CD8-positive, alpha-beta memory T cell (primary cell): ENCODE measurements around the gene FAM110A. TPM values are rescaled to one million over a fixed set of nuclear protein-coding genes. Genes with fewer than 3 reads are reported as not detected.
"Not testable (repeated sequence)": the region's sequence is repeated elsewhere in the genome, so short reads cannot be mapped to it uniquely, and the experiment has no call there.

Source experiments
- CTCF ChIA-PET: fragments of 350-600 bp; sonication (Branson Sonifier 250); formaldehyde crosslinking; loops from one replicate; lab custom pipeline; 2021; ENCODE audit warnings: antibody characterized with exemption; lab: Charles Lee
- POLR2A ChIA-PET: fragments of 350-600 bp; sonication (Branson Sonifier 250); formaldehyde crosslinking; loops from one replicate; lab custom pipeline; 2021; ENCODE audit warnings: antibody characterized with exemption; lab: Charles Lee
- DNase-seq, 5 donors: peaks; one replicate each; pipeline versions ENCODE4 v3.0.0 to v3.0.0-alpha.2; 2020 to 2022; ENCODE audit warnings: mixed read lengths in 1 of 5
- H3K27ac ChIP-seq: one replicate; pipeline ENCODE4 v1.7.0; 2013; ENCODE audit warnings: low read depth, mild to moderate bottlenecking, low read length, moderate library complexity
- H3K27me3 ChIP-seq: 2 replicates; pipeline ENCODE4 v1.7.0; 2013; ENCODE audit warnings: low read length, mild to moderate bottlenecking; ENCODE audit not compliant: insufficient read depth, poor library complexity, severe bottlenecking
- H3K36me3 ChIP-seq: 2 replicates; pipeline ENCODE4 v1.7.0; 2013; ENCODE audit warnings: mild to moderate bottlenecking, low read length, moderate library complexity; ENCODE audit not compliant: insufficient read depth
- H3K4me1 ChIP-seq: 2 replicates; pipeline ENCODE4 v1.7.0; 2013; ENCODE audit warnings: mild to moderate bottlenecking, low read length, moderate library complexity; ENCODE audit not compliant: insufficient read depth
- H3K4me3 ChIP-seq: 2 replicates; pipeline ENCODE4 v1.7.0; 2013; ENCODE audit warnings: mild to moderate bottlenecking, low read length
- H3K9me3 ChIP-seq: 2 replicates; pipeline ENCODE4 v1.7.0; 2013; ENCODE audit warnings: mild to moderate bottlenecking, low read length
- H3K27ac Mint-ChIP-seq, 8 donors: one replicate each; pipeline ENCODE4 v1.8.0; 2020 to 2021; ENCODE audit warnings: mixed read lengths in 8 of 8, mild to moderate bottlenecking in 6 of 8, inconsistent platforms in 3 of 8, moderate library complexity in 3 of 8
- H3K27me3 Mint-ChIP-seq, 2 donors: one replicate each; pipeline ENCODE4 v1.8.0; 2020 to 2021; ENCODE audit warnings: mixed read lengths in 2 of 2, mild to moderate bottlenecking in 1 of 2, moderate library complexity in 1 of 2
- H3K36me3 Mint-ChIP-seq, 3 donors: one replicate each; pipeline ENCODE4 v1.8.0; 2020 to 2021; ENCODE audit warnings: mixed read lengths in 3 of 3, inconsistent platforms in 1 of 3, mild to moderate bottlenecking in 1 of 3
- H3K4me1 Mint-ChIP-seq, 3 donors: one replicate each; pipeline ENCODE4 v1.8.0; 2020 to 2021; ENCODE audit warnings: mixed read lengths in 3 of 3, inconsistent platforms in 1 of 3, mild to moderate bottlenecking in 1 of 3
- H3K4me3 Mint-ChIP-seq, 7 donors: one replicate each; pipeline ENCODE4 v1.8.0; 2020 to 2021; ENCODE audit warnings: mixed read lengths in 7 of 7, mild to moderate bottlenecking in 6 of 7, moderate library complexity in 4 of 7, inconsistent platforms in 2 of 7
- H3K9me3 Mint-ChIP-seq, 5 donors: one replicate each; pipeline ENCODE4 v1.8.0; 2020 to 2022; ENCODE audit warnings: mixed read lengths in 5 of 5, mild to moderate bottlenecking in 3 of 5, moderate library complexity in 2 of 5, inconsistent platforms in 1 of 5
- polyA plus RNA-seq: library from polyadenylated mRNA; unstranded; fragments of 300-500 nt; fragmentation: Illumina TruSeq; gene quantifications from one replicate; pipeline ENCODE4 v1.2.3, GENCODE V29; 2021
- total RNA-seq, 2 experiments: library from RNA; stranded (reverse); gene quantifications; one replicate each; pipeline ENCODE4 v1.2.3, GENCODE V29; 2021

Gene FAM110A
- total RNA-seq (10 to 100 TPM; 13.3 to 15.0 TPM), polyA plus RNA-seq (14.9 TPM)

DNA sequence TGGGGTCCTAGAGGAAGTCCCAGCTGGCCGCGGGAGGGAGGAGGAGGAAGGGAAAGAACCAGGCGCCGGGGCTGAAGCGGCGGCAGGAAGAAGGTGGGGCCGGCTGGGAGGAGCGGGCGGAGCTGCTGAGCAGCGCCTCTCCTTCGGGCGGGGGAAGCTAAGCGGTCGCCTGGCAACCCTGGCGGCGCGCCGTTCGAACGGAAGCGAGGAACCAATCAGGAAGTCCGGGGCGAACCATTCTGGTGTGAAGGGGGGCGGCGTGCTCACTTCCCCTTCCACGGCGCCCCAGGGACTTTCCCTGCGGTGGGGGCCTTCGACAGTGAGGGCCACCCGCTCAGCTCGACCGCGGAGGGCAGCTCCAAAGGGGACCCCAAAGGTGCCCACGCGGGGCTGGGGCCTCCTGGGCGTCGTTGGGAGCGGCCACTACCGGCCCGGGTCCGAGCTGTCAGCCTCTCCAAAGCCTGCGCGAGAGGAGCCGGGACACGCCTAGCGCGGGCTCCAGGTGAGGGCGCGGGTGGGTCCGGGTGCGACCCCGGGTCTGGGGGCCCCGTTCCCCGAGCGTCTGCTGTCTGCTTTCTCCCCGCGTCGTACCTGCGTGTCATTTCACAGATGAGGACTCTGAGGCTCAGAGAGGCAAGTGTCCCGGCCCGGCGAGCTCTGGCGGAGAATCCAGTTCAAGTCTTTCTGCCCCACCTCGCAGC lies at the start of gene FAM110A:
Gene FAM110A (plus strand): TSS at position 266 of the 701 bp plus-strand sequence. CDS start 11,090 bp downstream, outside the sequence.
- ChIA-PET CTCF (interaction anchor here (0.7 to 3.6 kb wide), 9 partner anchors 8 to 142 kb away, joined by 3 to 45 read pairs (median 6); no protein-coding TSS in a partner anchor), POLR2A (interaction anchor here (0.8 to 2.7 kb wide), 2 partner anchors 7 to 11 kb away, joined by 3 to 48 read pairs; no protein-coding TSS in a partner anchor)
- peak within 1 kb of the TSS; percentile 94 for H3K27ac ChIP-seq
- Mint-ChIP-seq H3K4me3 (peak within 1 kb of the TSS; percentile 84 to 93 (median 89)), H3K27ac (peak within 1 kb of the TSS; percentile 54 to 98 (median 94)), H3K4me1 (peaks cover 41 to 53% (median 50%) of the 10 kb centered on the region in 3 donors), H3K27me3 (no peaks in the 10 kb centered on the region), H3K36me3 (peaks cover 0 to 7% (median 0%) of the 10 kb centered on the region in 3 donors), H3K9me3 (no peaks in the 10 kb centered on the region)
- H3K27me3 ChIP-seq: no peaks in the 10 kb centered on the region
- H3K36me3 ChIP-seq: no peaks in the 10 kb centered on the region
- peak within 1 kb of the TSS; percentile 95 for H3K4me3 ChIP-seq
- H3K4me1 ChIP-seq: peaks cover 37% of the 10 kb centered on the region
- no peaks in the 10 kb centered on the region for H3K9me3 ChIP-seq
- peak; percentile 93 to 97 (median 95) for DNase-seq

DNA sequence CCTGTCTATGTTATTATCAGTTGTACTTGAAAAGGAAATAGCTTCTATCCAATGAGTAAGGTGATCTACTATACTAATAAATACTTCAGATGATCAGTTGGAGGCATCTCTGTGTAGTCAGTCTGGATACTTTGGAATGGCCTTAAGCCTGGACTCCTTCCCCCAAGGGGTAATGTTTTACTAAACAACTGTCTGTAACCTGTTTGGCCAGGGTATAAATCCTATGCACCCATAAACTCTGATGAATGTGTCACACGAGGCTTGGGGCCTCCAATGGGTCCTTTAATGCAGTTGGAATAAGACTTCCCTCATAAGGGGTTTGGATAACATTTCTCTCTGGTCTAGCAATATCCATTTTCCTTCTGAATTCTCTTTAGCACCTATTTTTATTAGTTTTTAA lies 45.7 kb upstream of the FAM110A start:
- CTCF ChIA-PET: no interaction called here
- DNase-seq: no peak
- Mint-ChIP-seq H3K27ac (no peak overlapping the region), H3K9me3 (peaks cover 16 to 40% (median 19%) of the 10 kb centered on the region in 5 donors), H3K4me1 (no peaks in the 10 kb centered on the region), H3K4me3 (no peak overlapping the region), H3K27me3 (peaks cover 27 to 63% of the 10 kb centered on the region in 2 donors), H3K36me3 (peaks cover 0 to 8% (median 0%) of the 10 kb centered on the region in 3 donors)
- Histone ChIP-seq H3K4me1 (no peaks in the 10 kb centered on the region), H3K36me3 (no peaks in the 10 kb centered on the region), H3K27me3 (no peaks in the 10 kb centered on the region), H3K27ac (no peak overlapping the region), H3K4me3 (no peak overlapping the region), H3K9me3 (no peaks in the 10 kb centered on the region)
- POLR2A ChIA-PET: no interaction called here

DNA sequence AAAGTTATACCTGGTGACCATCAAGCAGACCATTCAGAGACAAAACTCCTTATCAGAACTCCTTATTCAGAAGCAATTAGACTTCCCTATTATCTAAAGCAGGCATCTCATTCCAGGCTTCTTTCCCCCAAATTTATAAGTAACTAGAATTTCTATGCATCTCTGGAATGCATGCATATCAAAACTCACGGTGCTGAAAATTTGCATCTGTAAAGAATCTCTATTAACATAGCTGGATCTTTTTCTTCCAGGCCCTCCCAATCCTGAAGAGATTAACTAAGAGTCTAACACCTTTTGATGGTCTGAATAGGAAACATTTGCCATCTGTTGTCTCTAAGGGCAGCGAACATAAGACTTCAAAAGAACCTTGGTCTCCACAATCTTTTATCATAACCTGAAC lies 42.5 kb upstream of the FAM110A start:
- no peaks in the 10 kb centered on the region for H3K4me1 ChIP-seq
- peaks cover 29 to 74% of the 10 kb centered on the region in 2 donors for H3K27me3 Mint-ChIP-seq
- H3K27me3 ChIP-seq: no peaks in the 10 kb centered on the region
- H3K4me1 Mint-ChIP-seq: no peaks in the 10 kb centered on the region
- ChIA-PET CTCF (no interaction called here), POLR2A (no interaction called here)
- no peak for DNase-seq
- H3K27ac ChIP-seq: no peak overlapping the region
- H3K9me3 Mint-ChIP-seq: peaks cover 0 to 25% (median 8%) of the 10 kb centered on the region in 5 donors
- no peaks in the 10 kb centered on the region for H3K36me3 ChIP-seq
- no peak overlapping the region for H3K4me3 ChIP-seq
- peaks cover 0 to 8% (median 0%) of the 10 kb centered on the region in 3 donors for H3K36me3 Mint-ChIP-seq
- H3K9me3 ChIP-seq: no peaks in the 10 kb centered on the region
- no peak overlapping the region for H3K27ac Mint-ChIP-seq
- no peak overlapping the region for H3K4me3 Mint-ChIP-seq

- no peaks in the 10 kb centered on the region for H3K27me3 ChIP-seq
- no peaks in the 10 kb centered on the region for H3K36me3 ChIP-seq
- H3K9me3 ChIP-seq: no peaks in the 10 kb centered on the region
- no peak for DNase-seq
- H3K27ac ChIP-seq: no peak overlapping the region
- Mint-ChIP-seq H3K36me3 (peaks cover 0 to 8% (median 0%) of the 10 kb centered on the region in 3 donors), H3K4me1 (no peaks in the 10 kb centered on the region), H3K4me3 (no peak overlapping the region), H3K27me3 (peaks cover 29 to 70% of the 10 kb centered on the region in 2 donors), H3K9me3 (peaks cover 0 to 24% (median 8%) of the 10 kb centered on the region in 5 donors), H3K27ac (no peak overlapping the region)
- no peak overlapping the region for H3K4me3 ChIP-seq
- POLR2A ChIA-PET: no interaction called here
- CTCF ChIA-PET: no interaction called here
- no peaks in the 10 kb centered on the region for H3K4me1 ChIP-seq
Observed at GRCh38 chr20:792248-792647, 41.3 kb upstream of the FAM110A start.

DNA sequence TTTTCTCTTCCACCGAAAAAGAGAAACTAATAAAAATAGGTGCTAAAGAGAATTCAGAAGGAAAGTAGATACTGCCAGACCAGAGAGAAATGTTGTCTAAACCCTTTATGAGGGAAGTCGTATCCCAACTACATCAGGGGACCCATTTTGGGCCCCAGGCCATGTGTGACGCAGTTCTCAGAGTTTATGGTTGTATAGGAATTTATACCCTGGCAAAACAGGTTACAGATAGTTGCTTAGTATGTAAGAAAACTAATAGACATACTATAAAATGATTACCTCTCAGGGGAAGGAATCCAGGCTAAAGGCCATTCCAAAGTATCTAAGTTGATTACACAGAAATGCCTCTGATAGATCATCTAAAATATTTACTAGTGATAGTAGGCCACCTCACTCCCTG lies 36.6 kb upstream of the FAM110A start:
- no peak overlapping the region for H3K4me3 Mint-ChIP-seq
- H3K4me1 ChIP-seq: no peaks in the 10 kb centered on the region
- peaks cover 0 to 14% (median 5%) of the 10 kb centered on the region in 5 donors for H3K9me3 Mint-ChIP-seq
- peaks cover 28 to 64% of the 10 kb centered on the region in 2 donors for H3K27me3 Mint-ChIP-seq
- H3K27ac ChIP-seq: no peak overlapping the region
- H3K36me3 ChIP-seq: no peaks in the 10 kb centered on the region
- CTCF ChIA-PET: no interaction called here
- peaks cover 0 to 1% (median 0%) of the 10 kb centered on the region in 3 donors for H3K36me3 Mint-ChIP-seq
- no peaks in the 10 kb centered on the region for H3K9me3 ChIP-seq
- no peak overlapping the region for H3K27ac Mint-ChIP-seq
- no peaks in the 10 kb centered on the region for H3K4me1 Mint-ChIP-seq
- POLR2A ChIA-PET: no interaction called here
- no peaks in the 10 kb centered on the region for H3K27me3 ChIP-seq
- H3K4me3 ChIP-seq: no peak overlapping the region
- no peak for DNase-seq

- H3K9me3 ChIP-seq, DNase-seq, H3K4me1 ChIP-seq, POLR2A ChIA-PET, H3K36me3 ChIP-seq, H3K27ac ChIP-seq, H3K27me3 ChIP-seq, H3K27ac Mint-ChIP-seq, H3K4me3 ChIP-seq, H3K4me3 Mint-ChIP-seq, H3K4me1 Mint-ChIP-seq, H3K9me3 Mint-ChIP-seq, H3K36me3 Mint-ChIP-seq: not testable (repeated sequence)
- peaks cover 28 to 64% of the 10 kb centered on the region in 2 donors for H3K27me3 Mint-ChIP-seq
- CTCF ChIA-PET: interaction anchor here (2.8 kb wide), 1 partner anchor 158 kb away, joined by 7 read pairs; no protein-coding TSS in a partner anchor
Observed at GRCh38 chr20:798746-799145, 34.8 kb upstream of the FAM110A start.

DNA sequence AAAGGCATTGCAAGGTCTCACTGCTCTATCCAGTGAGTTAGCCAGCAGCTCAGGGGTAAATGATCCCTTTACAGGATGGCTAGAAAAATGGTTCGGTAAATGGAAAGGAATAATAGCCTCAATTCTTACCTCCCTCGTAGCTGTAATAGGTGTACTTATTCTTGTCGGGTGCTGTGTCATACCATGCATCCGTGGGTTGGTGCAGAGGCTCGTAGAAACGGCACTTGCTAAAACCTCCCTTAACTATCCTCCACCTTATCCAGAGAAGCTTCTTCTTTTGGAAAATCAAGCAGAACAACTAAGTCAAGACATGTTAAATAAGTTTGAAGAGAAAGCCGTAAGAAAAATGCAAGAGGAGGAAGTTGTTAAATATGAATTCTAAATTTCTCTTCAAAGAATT lies 33.5 kb upstream of the FAM110A start:
- POLR2A ChIA-PET, H3K36me3 Mint-ChIP-seq, H3K27ac ChIP-seq, H3K4me3 Mint-ChIP-seq, H3K4me1 Mint-ChIP-seq, H3K9me3 ChIP-seq, H3K4me3 ChIP-seq, H3K27ac Mint-ChIP-seq, H3K4me1 ChIP-seq, H3K27me3 ChIP-seq, H3K36me3 ChIP-seq, DNase-seq, H3K9me3 Mint-ChIP-seq: not testable (repeated sequence)
- CTCF ChIA-PET: interaction anchor here (2.8 kb wide), 1 partner anchor 157 kb away, joined by 7 read pairs; no protein-coding TSS in a partner anchor
- H3K27me3 Mint-ChIP-seq: peaks cover 21 to 55% of the 10 kb centered on the region in 2 donors

- H3K4me3 Mint-ChIP-seq: no peak overlapping the region
- H3K27ac ChIP-seq: no peak overlapping the region
- CTCF ChIA-PET: interaction anchor here (1.0 kb wide), 1 partner anchor 14 kb away, joined by 3 read pairs; no protein-coding TSS in a partner anchor
- no peaks in the 10 kb centered on the region for H3K36me3 ChIP-seq
- H3K36me3 Mint-ChIP-seq: no peaks in the 10 kb centered on the region
- H3K4me1 Mint-ChIP-seq: no peaks in the 10 kb centered on the region
- peaks cover 3 to 7% (median 4%) of the 10 kb centered on the region in 5 donors for H3K9me3 Mint-ChIP-seq
- peaks cover 23 to 45% of the 10 kb centered on the region in 2 donors for H3K27me3 Mint-ChIP-seq
- no peaks in the 10 kb centered on the region for H3K4me1 ChIP-seq
- H3K27ac Mint-ChIP-seq: no peak overlapping the region
- no peaks in the 10 kb centered on the region for H3K27me3 ChIP-seq
- H3K4me3 ChIP-seq: no peak overlapping the region
- no peaks in the 10 kb centered on the region for H3K9me3 ChIP-seq
- POLR2A ChIA-PET: no interaction called here
- no peak for DNase-seq
Observed at GRCh38 chr20:801678-802077, 31.8 kb upstream of the FAM110A start.
